Body of pancreas (tissue), 4 donors: ENCODE measurements around the gene PRRC2B.

ENCODE experiments used
- POLR2A ChIP-seq, 3 donors: fragments of 450-650 bp; IDR thresholded peaks; one replicate each; pipeline ENCODE4 v1.6.1; 2016; ENCODE audit warnings: antibody characterized with exemption in 3 of 3, mild to moderate bottlenecking in 2 of 3
- TF ChIP-seq, protein P1 (sequence below), 7 experiments: fragments of 450-650 bp in 4 of 7; fragments of 200-600 bp in 3 of 7; sonication (generic) in 3 of 7; IDR thresholded peaks; one replicate each; pipeline ENCODE4 v1.5.1; 2016 to 2019; ENCODE audit warnings: antibody characterized with exemption in 7 of 7

DNA sequence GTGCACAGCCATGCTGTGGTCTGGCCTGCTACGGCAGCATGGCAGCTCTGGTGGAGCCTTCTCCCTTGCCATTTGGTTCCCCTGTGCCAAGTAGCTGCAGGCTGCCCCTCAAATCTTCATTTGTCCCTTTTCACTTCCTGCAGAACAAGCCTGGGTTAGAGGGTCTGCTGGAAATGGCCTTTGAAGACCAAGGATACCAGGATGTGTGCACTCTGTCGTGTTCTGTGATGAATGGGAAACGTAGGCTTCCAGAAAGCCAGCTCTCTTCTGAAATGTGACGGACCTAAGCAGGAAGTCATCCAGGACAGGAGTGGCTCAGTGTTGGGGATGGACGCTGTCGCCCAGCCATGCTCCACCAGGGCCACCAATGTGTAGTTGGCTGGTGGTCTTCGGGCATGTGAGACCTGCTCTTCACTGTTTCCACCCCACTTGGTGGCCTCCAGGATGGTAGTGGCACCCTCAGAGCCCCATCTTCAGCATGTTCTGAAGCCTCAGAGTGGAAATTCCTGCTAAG is 105.4 kb downstream of the PRRC2B start:
- TF ChIP-seq, protein P1, sequence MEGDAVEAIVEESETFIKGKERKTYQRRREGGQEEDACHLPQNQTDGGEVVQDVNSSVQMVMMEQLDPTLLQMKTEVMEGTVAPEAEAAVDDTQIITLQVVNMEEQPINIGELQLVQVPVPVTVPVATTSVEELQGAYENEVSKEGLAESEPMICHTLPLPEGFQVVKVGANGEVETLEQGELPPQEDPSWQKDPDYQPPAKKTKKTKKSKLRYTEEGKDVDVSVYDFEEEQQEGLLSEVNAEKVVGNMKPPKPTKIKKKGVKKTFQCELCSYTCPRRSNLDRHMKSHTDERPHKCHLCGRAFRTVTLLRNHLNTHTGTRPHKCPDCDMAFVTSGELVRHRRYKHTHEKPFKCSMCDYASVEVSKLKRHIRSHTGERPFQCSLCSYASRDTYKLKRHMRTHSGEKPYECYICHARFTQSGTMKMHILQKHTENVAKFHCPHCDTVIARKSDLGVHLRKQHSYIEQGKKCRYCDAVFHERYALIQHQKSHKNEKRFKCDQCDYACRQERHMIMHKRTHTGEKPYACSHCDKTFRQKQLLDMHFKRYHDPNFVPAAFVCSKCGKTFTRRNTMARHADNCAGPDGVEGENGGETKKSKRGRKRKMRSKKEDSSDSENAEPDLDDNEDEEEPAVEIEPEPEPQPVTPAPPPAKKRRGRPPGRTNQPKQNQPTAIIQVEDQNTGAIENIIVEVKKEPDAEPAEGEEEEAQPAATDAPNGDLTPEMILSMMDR (IDR thresholded peaks at IDR 0.05) = no peak
- TF ChIP-seq POLR2A (IDR thresholded peaks at IDR 0.05) = no peak
